ENCODE data around the gene TTC21A.

Gene TTC21A

GRCh38 chr3:39114456-39114855 is 7.0 kb downstream of the TTC21A start:
- no peak for DNase-seq (ENCODE audit: low read depth, low spot score)

- no peak for DNase-seq (ENCODE audit: low read depth, low spot score)
These were observed 8.4 kb downstream of the TTC21A start for GRCh38 chr3:39115870-39116269.

- no peak for DNase-seq (ENCODE audit: low read depth, low spot score)
These were observed 10.6 kb downstream of the TTC21A start for GRCh38 chr3:39118079-39118478.

GRCh38 chr3:39118931-39119660 is 11.6 kb downstream of the TTC21A start:
- no peak for DNase-seq (ENCODE audit: low read depth, low spot score)

GRCh38 chr3:39121621-39122020 is 14.1 kb downstream of the TTC21A start:
- DNase-seq (ENCODE audit: low read depth, low spot score): no peak

- no peak for DNase-seq (ENCODE audit: low read depth, low spot score)
These were observed 15.3 kb downstream of the TTC21A start for GRCh38 chr3:39122813-39123212.

- no peak for DNase-seq (ENCODE audit: low read depth, low spot score)
These were observed 17.7 kb downstream of the TTC21A start for GRCh38 chr3:39124876-39125840.

GRCh38 chr3:39125841-39126500 is 18.5 kb downstream of the TTC21A start:
- DNase-seq (ENCODE audit: low read depth, low spot score): no peak

- DNase-seq (ENCODE audit: low read depth, low spot score): no peak
These were observed 19.1 kb downstream of the TTC21A start for GRCh38 chr3:39126532-39127071.

- no peak for DNase-seq (ENCODE audit: low read depth, low spot score)
These were observed 19.9 kb downstream of the TTC21A start for GRCh38 chr3:39127269-39127907.

- DNase-seq (ENCODE audit: low read depth, low spot score): no peak
These were observed 20.4 kb downstream of the TTC21A start for GRCh38 chr3:39127908-39128304.

GRCh38 chr3:39128951-39129350 is 21.5 kb downstream of the TTC21A start:
- no peak for DNase-seq (ENCODE audit: low read depth, low spot score)

- no peak for DNase-seq (ENCODE audit: low read depth, low spot score)
These were observed 22.5 kb downstream of the TTC21A start for GRCh38 chr3:39130026-39130425.

- no peak for DNase-seq (ENCODE audit: low read depth, low spot score)
These were observed 23.3 kb downstream of the TTC21A start for GRCh38 chr3:39130693-39131265.

GRCh38 chr3:39132096-39133092 is 24.9 kb downstream of the TTC21A start:
- no peak for DNase-seq (ENCODE audit: low read depth, low spot score)

GRCh38 chr3:39133093-39133490 is 25.6 kb downstream of the TTC21A start:
- no peak for DNase-seq (ENCODE audit: low read depth, low spot score)

GRCh38 chr3:39133822-39134221 is 26.3 kb downstream of the TTC21A start:
- no peak for DNase-seq (ENCODE audit: low read depth, low spot score)

- DNase-seq (ENCODE audit: low read depth, low spot score): no peak
These were observed 26.8 kb downstream of the TTC21A start for GRCh38 chr3:39134305-39134704.

- no peak for DNase-seq (ENCODE audit: low read depth, low spot score)
These were observed 27.8 kb downstream of the TTC21A start for GRCh38 chr3:39135170-39135805.

Data from smooth muscle cell of the brain vasculature (primary cell).